WTC11 (cell line): ENCODE results near the gene PSMB2. TPM values are rescaled to one million over a fixed set of nuclear protein-coding genes. Genes with fewer than 3 reads are reported as not detected.

Experiments used
- ATAC-seq: fragments of 200-7000 bp; cut with Tn5 transposase; 2 replicates; pipeline ENCODE4 v1.10.0; 2021; ENCODE audit warnings: mild to moderate bottlenecking, moderate library complexity
- CTCF ChIA-PET: fragments of 300-600 bp; sonication (Branson Sonifier 250); formaldehyde crosslinking; loops from one replicate; lab custom pipeline; 2021; ENCODE audit warnings: antibody characterized with exemption; lab: Charles Lee
- POLR2A ChIA-PET: fragments of 350-600 bp; sonication (Branson Sonifier 250); formaldehyde crosslinking; loops from one replicate; lab custom pipeline; 2021; ENCODE audit warnings: antibody characterized with exemption; lab: Charles Lee
- DNase-seq: peaks from one replicate; pipeline ENCODE4 v3.0.0; 2021; ENCODE audit warnings: low spot score
- H3K27ac Mint-ChIP-seq: 2 replicates; pipeline ENCODE4 v1.8.0; 2021; ENCODE audit warnings: mixed read lengths
- H3K27me3 Mint-ChIP-seq: 2 replicates; pipeline ENCODE4 v1.8.0; 2021; ENCODE audit warnings: low read depth, mild to moderate bottlenecking, moderate library complexity, mixed read lengths
- H3K36me3 Mint-ChIP-seq: 2 replicates; pipeline ENCODE4 v1.8.0; 2021; ENCODE audit warnings: mixed read lengths
- H3K4me1 Mint-ChIP-seq: 2 replicates; pipeline ENCODE4 v1.8.0; 2022; ENCODE audit warnings: mixed read lengths
- H3K4me3 Mint-ChIP-seq: 2 replicates; pipeline ENCODE4 v1.8.0; 2021; ENCODE audit warnings: mild to moderate bottlenecking, moderate library complexity, mixed read lengths
- H3K9me3 Mint-ChIP-seq: 2 replicates; pipeline ENCODE4 v1.8.0; 2021; ENCODE audit warnings: mixed read lengths
- E2F4 ChIP-seq: sonication (generic); formaldehyde crosslinking; IDR thresholded peaks from 2 replicates; pipeline ENCODE4 v1.8.1; 2022; ENCODE audit warnings: low read depth, mild to moderate bottlenecking, moderate library complexity, missing genetic modification reagents, borderline replicate concordance
- ELF4 ChIP-seq: sonication (generic); formaldehyde crosslinking; IDR thresholded peaks from 2 replicates; pipeline ENCODE4 v1.8.1; 2022; ENCODE audit warnings: low read depth, mild to moderate bottlenecking, moderate library complexity, missing genetic modification reagents
- EMX1 ChIP-seq: fragments of 250-450 bp; sonication (Bioruptor Pico); IDR thresholded peaks from 2 replicates; pipeline ENCODE4 v1.8.0; 2021; ENCODE audit warnings: mild to moderate bottlenecking
- NFATC4 ChIP-seq: fragments of 250-450 bp; sonication (Bioruptor Pico); IDR thresholded peaks from 2 replicates; pipeline ENCODE4 v1.9.0; 2021; ENCODE audit warnings: mild to moderate bottlenecking
- NR1H2 ChIP-seq: sonication (generic); formaldehyde crosslinking; IDR thresholded peaks from 2 replicates; pipeline ENCODE4 v1.9.0; 2021; ENCODE audit warnings: mild to moderate bottlenecking, moderate library complexity, missing genetic modification reagents
- NR3C1 ChIP-seq: sonication (generic); formaldehyde crosslinking; conservative IDR thresholded peaks from 2 replicates; pipeline ENCODE4 v1.8.1; 2023; ENCODE audit warnings: low read depth, mild to moderate bottlenecking, missing genetic modification reagents
- PRRX2 ChIP-seq: fragments of 250-450 bp; sonication (Bioruptor Pico); IDR thresholded peaks from 2 replicates; pipeline ENCODE4 v1.8.0; 2021; ENCODE audit warnings: mild to moderate bottlenecking
- RORB ChIP-seq: fragments of 250-450 bp; sonication (Bioruptor Pico); IDR thresholded peaks from 2 replicates; pipeline ENCODE4 v1.9.0; 2021; ENCODE audit warnings: mild to moderate bottlenecking
- SMAD4 ChIP-seq: sonication (generic); formaldehyde crosslinking; IDR thresholded peaks from 2 replicates; pipeline ENCODE4 v1.8.0; 2022; ENCODE audit warnings: mild to moderate bottlenecking, missing genetic modification reagents
- SP1 ChIP-seq: sonication (generic); formaldehyde crosslinking; conservative IDR thresholded peaks from 2 replicates; pipeline ENCODE4 v1.8.1; 2022; ENCODE audit warnings: missing genetic modification reagents
- STAT6 ChIP-seq: sonication (generic); formaldehyde crosslinking; conservative IDR thresholded peaks from 2 replicates; pipeline ENCODE4 v1.8.1; 2023; ENCODE audit warnings: mild to moderate bottlenecking, low read depth, missing genetic modification reagents, moderate library complexity
- ZBTB21 ChIP-seq: sonication (generic); formaldehyde crosslinking; IDR thresholded peaks from 2 replicates; pipeline ENCODE4 v1.8.1; 2023; ENCODE audit warnings: mild to moderate bottlenecking, missing genetic modification reagents, borderline replicate concordance
- ZNF138 ChIP-seq: sonication (generic); formaldehyde crosslinking; conservative IDR thresholded peaks from 2 replicates; pipeline ENCODE4 v1.8.1; 2022; ENCODE audit warnings: mild to moderate bottlenecking, moderate library complexity, missing genetic modification reagents
- ZNF219 ChIP-seq: sonication (generic); formaldehyde crosslinking; IDR thresholded peaks from 2 replicates; pipeline ENCODE4 v1.8.0; 2023; ENCODE audit warnings: missing genetic modification reagents, mild to moderate bottlenecking, borderline replicate concordance
- ZNF263 ChIP-seq: sonication (generic); formaldehyde crosslinking; IDR thresholded peaks from 2 replicates; pipeline ENCODE4 v1.8.1; 2022; ENCODE audit warnings: low read depth, mild to moderate bottlenecking, moderate library complexity, missing genetic modification reagents
- ZSCAN18 ChIP-seq: fragments of 250-450 bp; sonication (Bioruptor Pico); IDR thresholded peaks from 2 replicates; pipeline ENCODE4 v2.1.2; 2022; ENCODE audit warnings: mild to moderate bottlenecking, moderate library complexity
- total RNA-seq: library from RNA; stranded (reverse); gene quantifications from 3 replicates; pipeline ENCODE4 v1.2.3, GENCODE V29; 2021
- TF ChIP-seq, protein P1 (sequence below): sonication (generic); formaldehyde crosslinking; IDR thresholded peaks from 2 replicates; pipeline ENCODE4 v1.8.1; 2023; ENCODE audit warnings: mild to moderate bottlenecking, missing genetic modification reagents, borderline replicate concordance
- TF ChIP-seq, protein P2 (sequence below): sonication (generic); formaldehyde crosslinking; IDR thresholded peaks from 2 replicates; pipeline ENCODE4 v1.8.1; 2022; ENCODE audit warnings: mild to moderate bottlenecking, moderate library complexity, missing genetic modification reagents
- TF ChIP-seq, protein P3 (sequence below): sonication (generic); formaldehyde crosslinking; IDR thresholded peaks from 2 replicates; pipeline ENCODE4 v1.8.0; 2023; ENCODE audit warnings: missing genetic modification reagents
- TF ChIP-seq, protein P4 (sequence below): sonication (generic); formaldehyde crosslinking; IDR thresholded peaks from 2 replicates; pipeline ENCODE4 v1.8.0; 2022; ENCODE audit warnings: mild to moderate bottlenecking, missing genetic modification reagents
- TF ChIP-seq, protein P5 (sequence below): sonication (generic); formaldehyde crosslinking; IDR thresholded peaks from 2 replicates; pipeline ENCODE4 v1.8.1; 2023; ENCODE audit warnings: mild to moderate bottlenecking, missing genetic modification reagents

PSMB2 gene
- total RNA-seq, 1 experiment from 2014 or later, result 76.7 TPM

DNA sequence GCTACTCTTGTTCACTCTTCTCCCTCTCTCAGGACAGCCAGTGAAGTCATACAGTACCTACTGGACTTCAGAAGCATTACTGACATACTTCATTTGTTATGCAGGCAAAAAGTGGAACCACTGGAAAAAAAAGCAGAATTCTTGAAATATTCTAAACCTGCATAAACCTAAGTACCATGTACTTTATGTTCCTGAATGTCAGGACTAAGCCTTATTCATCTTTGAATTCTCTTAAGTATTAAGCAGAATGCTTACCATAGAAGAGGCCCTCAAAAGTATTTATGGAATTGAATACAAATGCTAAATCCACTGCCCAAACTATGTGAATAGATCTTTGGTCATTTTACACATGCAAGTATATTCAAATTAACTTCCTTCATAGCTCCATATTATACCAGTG is 7.8 kb downstream of the PSMB2 start:
- peaks cover 14% of the 10 kb centered on the region for H3K4me1 Mint-ChIP-seq
- peaks cover 60% of the 10 kb centered on the region for H3K36me3 Mint-ChIP-seq
- no peak overlapping the region for H3K27ac Mint-ChIP-seq
- CTCF ChIA-PET, result no interaction called here
- DNase-seq (no peak), ATAC-seq (no peak)
- H3K27me3 Mint-ChIP-seq, result no peaks in the 10 kb centered on the region
- H3K9me3 Mint-ChIP-seq, result no peaks in the 10 kb centered on the region
- POLR2A ChIA-PET, result no interaction called here
- TF ChIP-seq ZNF219 (CRISPR knock-in tag) (no peak), PRRX2 (CRISPR knock-in tag) (no peak), ZBTB21 (CRISPR knock-in tag) (no peak), ZNF138 (CRISPR knock-in tag) (no peak), NFATC4 (CRISPR knock-in tag) (no peak), STAT6 (no peak), EMX1 (CRISPR knock-in tag) (no peak), ZSCAN18 (CRISPR knock-in tag) (no peak)
- no peak overlapping the region for H3K4me3 Mint-ChIP-seq

DNA sequence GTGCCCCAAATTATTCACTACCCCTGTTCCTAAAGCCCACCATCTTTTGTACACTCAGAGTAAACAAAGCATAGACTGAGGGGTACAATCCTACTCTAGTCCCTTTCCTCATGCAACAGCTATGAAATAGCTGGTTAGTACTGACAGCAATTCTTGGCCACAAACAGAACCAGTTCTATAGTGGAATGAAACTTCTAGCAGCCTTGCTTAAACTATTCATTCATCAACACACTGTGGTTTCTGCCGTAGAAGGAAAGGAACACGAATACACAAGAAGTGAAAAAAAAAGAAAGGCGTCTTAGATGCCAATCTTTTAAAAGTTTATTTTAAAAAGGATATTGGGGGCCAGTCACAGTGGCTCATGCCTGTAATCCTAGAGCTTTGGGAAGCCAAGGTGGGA is 9.9 kb downstream of the PSMB2 start:
- H3K4me1 Mint-ChIP-seq, result no peaks in the 10 kb centered on the region
- POLR2A ChIA-PET, result no interaction called here
- no peaks in the 10 kb centered on the region for H3K9me3 Mint-ChIP-seq
- CTCF ChIA-PET, result no interaction called here
- ATAC-seq (no peak), DNase-seq (no peak)
- no peak overlapping the region for H3K27ac Mint-ChIP-seq
- no peaks in the 10 kb centered on the region for H3K27me3 Mint-ChIP-seq
- no peak overlapping the region for H3K4me3 Mint-ChIP-seq
- peaks cover 74% of the 10 kb centered on the region for H3K36me3 Mint-ChIP-seq
- TF ChIP-seq ELF4 (CRISPR knock-in tag) (no peak), SMAD4 (CRISPR knock-in tag) (no peak), NR3C1 (no peak), ZNF263 (CRISPR knock-in tag) (no peak), SP1 (no peak), ZNF138 (CRISPR knock-in tag) (no peak), NR1H2 (no peak), RORB (no peak), ZSCAN18 (CRISPR knock-in tag) (no peak), E2F4 (no peak), EMX1 (CRISPR knock-in tag) (no peak)
- TF ChIP-seq, protein P1, sequence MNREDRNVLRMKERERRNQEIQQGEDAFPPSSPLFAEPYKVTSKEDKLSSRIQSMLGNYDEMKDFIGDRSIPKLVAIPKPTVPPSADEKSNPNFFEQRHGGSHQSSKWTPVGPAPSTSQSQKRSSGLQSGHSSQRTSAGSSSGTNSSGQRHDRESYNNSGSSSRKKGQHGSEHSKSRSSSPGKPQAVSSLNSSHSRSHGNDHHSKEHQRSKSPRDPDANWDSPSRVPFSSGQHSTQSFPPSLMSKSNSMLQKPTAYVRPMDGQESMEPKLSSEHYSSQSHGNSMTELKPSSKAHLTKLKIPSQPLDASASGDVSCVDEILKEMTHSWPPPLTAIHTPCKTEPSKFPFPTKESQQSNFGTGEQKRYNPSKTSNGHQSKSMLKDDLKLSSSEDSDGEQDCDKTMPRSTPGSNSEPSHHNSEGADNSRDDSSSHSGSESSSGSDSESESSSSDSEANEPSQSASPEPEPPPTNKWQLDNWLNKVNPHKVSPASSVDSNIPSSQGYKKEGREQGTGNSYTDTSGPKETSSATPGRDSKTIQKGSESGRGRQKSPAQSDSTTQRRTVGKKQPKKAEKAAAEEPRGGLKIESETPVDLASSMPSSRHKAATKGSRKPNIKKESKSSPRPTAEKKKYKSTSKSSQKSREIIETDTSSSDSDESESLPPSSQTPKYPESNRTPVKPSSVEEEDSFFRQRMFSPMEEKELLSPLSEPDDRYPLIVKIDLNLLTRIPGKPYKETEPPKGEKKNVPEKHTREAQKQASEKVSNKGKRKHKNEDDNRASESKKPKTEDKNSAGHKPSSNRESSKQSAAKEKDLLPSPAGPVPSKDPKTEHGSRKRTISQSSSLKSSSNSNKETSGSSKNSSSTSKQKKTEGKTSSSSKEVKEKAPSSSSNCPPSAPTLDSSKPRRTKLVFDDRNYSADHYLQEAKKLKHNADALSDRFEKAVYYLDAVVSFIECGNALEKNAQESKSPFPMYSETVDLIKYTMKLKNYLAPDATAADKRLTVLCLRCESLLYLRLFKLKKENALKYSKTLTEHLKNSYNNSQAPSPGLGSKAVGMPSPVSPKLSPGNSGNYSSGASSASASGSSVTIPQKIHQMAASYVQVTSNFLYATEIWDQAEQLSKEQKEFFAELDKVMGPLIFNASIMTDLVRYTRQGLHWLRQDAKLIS, result no peak
- TF ChIP-seq, protein P2, sequence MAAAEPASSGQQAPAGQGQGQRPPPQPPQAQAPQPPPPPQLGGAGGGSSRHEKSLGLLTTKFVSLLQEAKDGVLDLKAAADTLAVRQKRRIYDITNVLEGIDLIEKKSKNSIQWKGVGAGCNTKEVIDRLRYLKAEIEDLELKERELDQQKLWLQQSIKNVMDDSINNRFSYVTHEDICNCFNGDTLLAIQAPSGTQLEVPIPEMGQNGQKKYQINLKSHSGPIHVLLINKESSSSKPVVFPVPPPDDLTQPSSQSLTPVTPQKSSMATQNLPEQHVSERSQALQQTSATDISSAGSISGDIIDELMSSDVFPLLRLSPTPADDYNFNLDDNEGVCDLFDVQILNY (CRISPR knock-in tag), result no peak
- TF ChIP-seq, protein P3, sequence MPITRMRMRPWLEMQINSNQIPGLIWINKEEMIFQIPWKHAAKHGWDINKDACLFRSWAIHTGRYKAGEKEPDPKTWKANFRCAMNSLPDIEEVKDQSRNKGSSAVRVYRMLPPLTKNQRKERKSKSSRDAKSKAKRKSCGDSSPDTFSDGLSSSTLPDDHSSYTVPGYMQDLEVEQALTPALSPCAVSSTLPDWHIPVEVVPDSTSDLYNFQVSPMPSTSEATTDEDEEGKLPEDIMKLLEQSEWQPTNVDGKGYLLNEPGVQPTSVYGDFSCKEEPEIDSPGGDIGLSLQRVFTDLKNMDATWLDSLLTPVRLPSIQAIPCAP (CRISPR knock-in tag), result no peak
- TF ChIP-seq, protein P4, sequence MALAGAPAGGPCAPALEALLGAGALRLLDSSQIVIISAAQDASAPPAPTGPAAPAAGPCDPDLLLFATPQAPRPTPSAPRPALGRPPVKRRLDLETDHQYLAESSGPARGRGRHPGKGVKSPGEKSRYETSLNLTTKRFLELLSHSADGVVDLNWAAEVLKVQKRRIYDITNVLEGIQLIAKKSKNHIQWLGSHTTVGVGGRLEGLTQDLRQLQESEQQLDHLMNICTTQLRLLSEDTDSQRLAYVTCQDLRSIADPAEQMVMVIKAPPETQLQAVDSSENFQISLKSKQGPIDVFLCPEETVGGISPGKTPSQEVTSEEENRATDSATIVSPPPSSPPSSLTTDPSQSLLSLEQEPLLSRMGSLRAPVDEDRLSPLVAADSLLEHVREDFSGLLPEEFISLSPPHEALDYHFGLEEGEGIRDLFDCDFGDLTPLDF (CRISPR knock-in tag), result no peak
- TF ChIP-seq, protein P5, sequence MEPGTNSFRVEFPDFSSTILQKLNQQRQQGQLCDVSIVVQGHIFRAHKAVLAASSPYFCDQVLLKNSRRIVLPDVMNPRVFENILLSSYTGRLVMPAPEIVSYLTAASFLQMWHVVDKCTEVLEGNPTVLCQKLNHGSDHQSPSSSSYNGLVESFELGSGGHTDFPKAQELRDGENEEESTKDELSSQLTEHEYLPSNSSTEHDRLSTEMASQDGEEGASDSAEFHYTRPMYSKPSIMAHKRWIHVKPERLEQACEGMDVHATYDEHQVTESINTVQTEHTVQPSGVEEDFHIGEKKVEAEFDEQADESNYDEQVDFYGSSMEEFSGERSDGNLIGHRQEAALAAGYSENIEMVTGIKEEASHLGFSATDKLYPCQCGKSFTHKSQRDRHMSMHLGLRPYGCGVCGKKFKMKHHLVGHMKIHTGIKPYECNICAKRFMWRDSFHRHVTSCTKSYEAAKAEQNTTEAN (CRISPR knock-in tag), result no peak
